Measurements from ENCODE around the gene KMT2C.
"Not testable (repeated sequence)": the region's sequence is repeated elsewhere in the genome, so short reads cannot be mapped to it uniquely, and the experiment has no call there.

GRCh38 chr7:152471023-152471620, 35.3 kb upstream of the KMT2C start:
- TF ChIP-seq CTCF (IDR thresholded peaks at IDR 0.05; ENCODE audit: low read length); EZH2 (optimal IDR thresholded peaks at IDR 0.05; ENCODE audit: low read depth, low read length): not testable (repeated sequence)
